Muscle of back (tissue), 11 donors: ENCODE measurements around the gene FXYD5. TPM values are rescaled to one million over a fixed set of nuclear protein-coding genes. Genes with fewer than 3 reads are reported as not detected.

Experiments
- DNase-seq, 3 donors: peaks; one replicate each; pipeline versions ENCODE4 v3.0.0 to v3.0.0-alpha.2; 2013
- polyA plus RNA-seq, 10 donors: library from polyadenylated mRNA; unstranded; fragments of 120-200 nt; gene quantifications; one replicate each; pipeline ENCODE4 v1.2.1, GENCODE V29; 2013; ENCODE audit not compliant: insufficient read length in 10 of 10

The FXYD5 gene
- polyA plus RNA-seq, 10 donors = 16.8 to 41.1 (median 22.9) TPM

GRCh38 chr19:35153701-35154524 lies 622 bp upstream of the FXYD5 start:
- peak in 1 of 3 donors; percentile 33 for DNase-seq

- DNase-seq = peak in 1 of 3 donors; percentile 28
Measured at GRCh38 chr19:35155441-35155840, 906 bp downstream of the FXYD5 start.

GRCh38 chr19:35155981-35156672 lies 1.6 kb downstream of the FXYD5 start:
- no peak for DNase-seq

- no peak for DNase-seq
Measured at GRCh38 chr19:35156673-35157014, 2.1 kb downstream of the FXYD5 start.

- DNase-seq = no peak
Measured at GRCh38 chr19:35157431-35157830, 2.9 kb downstream of the FXYD5 start.

- no peak for DNase-seq
Measured at GRCh38 chr19:35159606-35160005, 5.1 kb downstream of the FXYD5 start.

- DNase-seq = no peak
Measured at GRCh38 chr19:35160629-35161433, 6.3 kb downstream of the FXYD5 start.

GRCh38 chr19:35161434-35161743 lies 6.9 kb downstream of the FXYD5 start:
- DNase-seq = no peak

GRCh38 chr19:35162471-35163326 lies 8.2 kb downstream of the FXYD5 start:
- DNase-seq = no peak

GRCh38 chr19:35164418-35164817 lies 9.9 kb downstream of the FXYD5 start:
- DNase-seq = no peak

- no peak for DNase-seq
Measured at GRCh38 chr19:35165200-35166058, 10.9 kb downstream of the FXYD5 start.

GRCh38 chr19:35166100-35167063 lies 11.8 kb downstream of the FXYD5 start:
- no peak for DNase-seq

GRCh38 chr19:35167251-35168119 lies 12.9 kb downstream of the FXYD5 start:
- DNase-seq = no peak

GRCh38 chr19:35168196-35168595 lies 13.7 kb downstream of the FXYD5 start:
- no peak for DNase-seq

- no peak for DNase-seq
Measured at GRCh38 chr19:35169221-35169995, 14.9 kb downstream of the FXYD5 start.

- no peak for DNase-seq
Measured at GRCh38 chr19:35170359-35171061, 16.0 kb downstream of the FXYD5 start.

- DNase-seq = no peak
Measured at GRCh38 chr19:35171730-35172129, 17.2 kb downstream of the FXYD5 start.
